Hepatocyte (in vitro differentiated cells): ENCODE measurements around the gene MRPL41.

Experiments used
- EZH2 ChIP-seq: fragments of 200-600 bp; sonication (generic); IDR thresholded peaks from 2 replicates; pipeline ENCODE4 v1.6.1; 2016; ENCODE audit warnings: antibody characterized with exemption, mild to moderate bottlenecking, borderline replicate concordance
- EZH2phosphoT487 ChIP-seq: fragments of 200-600 bp; sonication (generic); IDR thresholded peaks from one replicate; pipeline ENCODE4 v1.6.1; 2018; ENCODE audit warnings: antibody characterized with exemption, mild to moderate bottlenecking, low read depth, moderate library complexity; ENCODE audit not compliant: unreplicated experiment, severe bottlenecking
- TF ChIP-seq, protein P1 (sequence below): fragments of 200-600 bp; sonication (generic); IDR thresholded peaks from 2 replicates; pipeline ENCODE4 v1.5.1; 2016; ENCODE audit warnings: antibody characterized with exemption, mild to moderate bottlenecking; ENCODE audit not compliant: poor library complexity

DNA sequence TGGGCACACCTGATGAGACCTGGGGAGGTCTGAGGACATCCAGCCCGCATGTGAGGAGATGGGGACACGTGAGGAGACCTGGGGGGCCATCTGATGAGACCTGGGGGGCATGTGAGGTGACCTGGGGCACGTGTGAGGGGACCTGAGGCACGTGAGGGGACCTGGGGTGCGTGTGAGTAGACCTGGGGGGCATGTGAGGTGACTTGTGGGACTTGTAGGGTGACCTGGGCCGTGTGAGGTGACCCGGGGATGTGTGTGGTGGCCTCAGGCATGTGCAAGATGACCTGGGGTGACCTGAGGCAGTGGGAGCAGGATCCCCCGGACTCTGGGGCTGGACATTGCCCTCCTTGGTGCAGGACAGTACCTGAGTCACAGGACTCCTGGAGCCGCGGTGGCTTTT lies 32.1 kb upstream of the MRPL41 start:
- TF ChIP-seq, protein P1, sequence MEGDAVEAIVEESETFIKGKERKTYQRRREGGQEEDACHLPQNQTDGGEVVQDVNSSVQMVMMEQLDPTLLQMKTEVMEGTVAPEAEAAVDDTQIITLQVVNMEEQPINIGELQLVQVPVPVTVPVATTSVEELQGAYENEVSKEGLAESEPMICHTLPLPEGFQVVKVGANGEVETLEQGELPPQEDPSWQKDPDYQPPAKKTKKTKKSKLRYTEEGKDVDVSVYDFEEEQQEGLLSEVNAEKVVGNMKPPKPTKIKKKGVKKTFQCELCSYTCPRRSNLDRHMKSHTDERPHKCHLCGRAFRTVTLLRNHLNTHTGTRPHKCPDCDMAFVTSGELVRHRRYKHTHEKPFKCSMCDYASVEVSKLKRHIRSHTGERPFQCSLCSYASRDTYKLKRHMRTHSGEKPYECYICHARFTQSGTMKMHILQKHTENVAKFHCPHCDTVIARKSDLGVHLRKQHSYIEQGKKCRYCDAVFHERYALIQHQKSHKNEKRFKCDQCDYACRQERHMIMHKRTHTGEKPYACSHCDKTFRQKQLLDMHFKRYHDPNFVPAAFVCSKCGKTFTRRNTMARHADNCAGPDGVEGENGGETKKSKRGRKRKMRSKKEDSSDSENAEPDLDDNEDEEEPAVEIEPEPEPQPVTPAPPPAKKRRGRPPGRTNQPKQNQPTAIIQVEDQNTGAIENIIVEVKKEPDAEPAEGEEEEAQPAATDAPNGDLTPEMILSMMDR, result no peak
- TF ChIP-seq EZH2, result no peak
- no peak for TF ChIP-seq EZH2phosphoT487
